OCI-LY3 (cell line): ENCODE data around the gene CNTNAP2.

Source experiments
- EZH2phosphoT487 ChIP-seq: fragments of 200-600 bp; shearing (Covaris generic); IDR thresholded peaks from 2 replicates; pipeline ENCODE4 v1.6.1; 2018; ENCODE audit warnings: antibody characterized with exemption, mixed run types, low read depth
- TF ChIP-seq, protein P1 (sequence below): fragments of 200-600, 300-600 bp; sonication (generic); IDR thresholded peaks from 2 replicates; pipeline ENCODE4 v1.5.1; 2014; ENCODE audit warnings: antibody characterized with exemption, low read length, low read depth

DNA sequence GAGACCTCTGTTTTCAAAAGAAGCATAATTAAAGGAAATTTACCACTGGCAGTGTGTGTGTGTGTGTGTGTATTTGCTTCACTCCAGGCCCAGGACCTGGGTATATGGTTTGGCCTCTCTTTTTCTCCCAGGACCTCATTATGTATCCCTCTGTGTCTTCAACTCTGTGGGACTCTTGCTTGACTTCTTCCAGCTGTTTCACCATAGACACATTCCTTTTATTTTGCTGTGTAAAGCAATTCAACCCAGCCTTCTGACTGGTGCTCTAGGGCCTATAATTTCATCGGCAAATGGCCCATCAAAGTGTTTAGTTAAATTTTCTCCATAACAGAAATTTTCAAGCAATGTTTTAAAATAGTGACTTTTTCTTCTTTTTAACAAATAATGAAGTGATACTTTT lies 954.3 kb downstream of the CNTNAP2 start:
- TF ChIP-seq, protein P1, sequence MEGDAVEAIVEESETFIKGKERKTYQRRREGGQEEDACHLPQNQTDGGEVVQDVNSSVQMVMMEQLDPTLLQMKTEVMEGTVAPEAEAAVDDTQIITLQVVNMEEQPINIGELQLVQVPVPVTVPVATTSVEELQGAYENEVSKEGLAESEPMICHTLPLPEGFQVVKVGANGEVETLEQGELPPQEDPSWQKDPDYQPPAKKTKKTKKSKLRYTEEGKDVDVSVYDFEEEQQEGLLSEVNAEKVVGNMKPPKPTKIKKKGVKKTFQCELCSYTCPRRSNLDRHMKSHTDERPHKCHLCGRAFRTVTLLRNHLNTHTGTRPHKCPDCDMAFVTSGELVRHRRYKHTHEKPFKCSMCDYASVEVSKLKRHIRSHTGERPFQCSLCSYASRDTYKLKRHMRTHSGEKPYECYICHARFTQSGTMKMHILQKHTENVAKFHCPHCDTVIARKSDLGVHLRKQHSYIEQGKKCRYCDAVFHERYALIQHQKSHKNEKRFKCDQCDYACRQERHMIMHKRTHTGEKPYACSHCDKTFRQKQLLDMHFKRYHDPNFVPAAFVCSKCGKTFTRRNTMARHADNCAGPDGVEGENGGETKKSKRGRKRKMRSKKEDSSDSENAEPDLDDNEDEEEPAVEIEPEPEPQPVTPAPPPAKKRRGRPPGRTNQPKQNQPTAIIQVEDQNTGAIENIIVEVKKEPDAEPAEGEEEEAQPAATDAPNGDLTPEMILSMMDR = no peak
- no peak for TF ChIP-seq EZH2phosphoT487
